Right cardiac atrium (tissue), 5 donors: ENCODE data around the gene BICD1. TPM values are rescaled to one million over a fixed set of nuclear protein-coding genes. Genes with fewer than 3 reads are reported as not detected.

Source experiments
- ATAC-seq, 2 donors: fragments of 200-7000 bp; cut with Tn5 transposase; one replicate each; pipeline versions ENCODE4 v1.8.0 to v1.9.1; 2020; ENCODE audit warnings: moderate library complexity in 2 of 2, mild to moderate bottlenecking in 1 of 2
- DNase-seq, 3 donors: peaks; one replicate each; pipeline ENCODE4 v3.0.0-alpha.2; 2020
- H3K27ac ChIP-seq: one replicate; pipeline ENCODE4 v1.5.1; 2013; ENCODE audit warnings: mild to moderate bottlenecking, low read length, control low read depth, moderate library complexity
- H3K27me3 ChIP-seq: one replicate; pipeline ENCODE4 v1.6.1; 2013; ENCODE audit not compliant: control insufficient read depth, insufficient read depth
- H3K4me1 ChIP-seq: one replicate; pipeline ENCODE4 v1.6.1; 2013; ENCODE audit warnings: low read length; ENCODE audit not compliant: control insufficient read depth, insufficient read depth
- H3K4me3 ChIP-seq: one replicate; pipeline ENCODE4 v1.5.1; 2013; ENCODE audit warnings: low read length, control low read depth
- H3K9me3 ChIP-seq: one replicate; pipeline ENCODE4 v1.6.1; 2013; ENCODE audit warnings: low read length; ENCODE audit not compliant: control insufficient read depth
- WGBS: extraction: QIAGEN DNeasy Blood & Tissue Kit; methylation state at CpG from one replicate; pipeline ENCODE4 v1.1.7; 2013; 5-methylcytosine and 5-hydroxymethylcytosine counted together
- intact Hi-C, 4 donors: fragments of 100-400 bp; cut with DNase I; formaldehyde crosslinking; loops; one replicate each; pipeline versions ENCODE4 v1.11.0 to v1.14.0; 2022 to 2023
- polyA plus RNA-seq: library from polyadenylated mRNA; stranded (reverse); fragments of 200-250 nt; gene quantifications from one replicate; pipeline ENCODE4 v1.2.3, GENCODE V29; 2013
- total RNA-seq, 4 donors: library from RNA; stranded (reverse); fragmentation: NEBNext Ultra II Directional; extraction: Animal tissue kit (Norgen Biotek cat#: 25700); gene quantifications; one replicate each; pipeline ENCODE4 v1.2.1, GENCODE V29; 2021
- donor health status: healthy with polysubstance abuse.
- donor health status: DM: no; HTN: yes; CAD: no.
- donor health status: DM: no; HTN: no; CAD: no.
- donor health status: DM: no; HTN: yes; CAD: no; lungs with severe emphysema.
- donor health status: DM: yes; HTN: yes; CAD: no.

BICD1 gene
- total and polyA plus RNA-seq, 5 donors: 3.1 to 12.8 (median 9.0) TPM

GRCh38 chr12:32382226-32382625 is 275.6 kb downstream of the BICD1 start:
- DNase-seq (no peak), ATAC-seq (no peak)
- H3K27me3 ChIP-seq: no peaks in the 10 kb centered on the region
- H3K27ac ChIP-seq: no peak overlapping the region
- no peaks in the 10 kb centered on the region for H3K9me3 ChIP-seq
- no peaks in the 10 kb centered on the region for H3K4me1 ChIP-seq
- no peak overlapping the region for H3K4me3 ChIP-seq
- 82% methylated on average over 2 of the region's 2 CpGs for WGBS
- intact Hi-C loops: no loop called here

DNA sequence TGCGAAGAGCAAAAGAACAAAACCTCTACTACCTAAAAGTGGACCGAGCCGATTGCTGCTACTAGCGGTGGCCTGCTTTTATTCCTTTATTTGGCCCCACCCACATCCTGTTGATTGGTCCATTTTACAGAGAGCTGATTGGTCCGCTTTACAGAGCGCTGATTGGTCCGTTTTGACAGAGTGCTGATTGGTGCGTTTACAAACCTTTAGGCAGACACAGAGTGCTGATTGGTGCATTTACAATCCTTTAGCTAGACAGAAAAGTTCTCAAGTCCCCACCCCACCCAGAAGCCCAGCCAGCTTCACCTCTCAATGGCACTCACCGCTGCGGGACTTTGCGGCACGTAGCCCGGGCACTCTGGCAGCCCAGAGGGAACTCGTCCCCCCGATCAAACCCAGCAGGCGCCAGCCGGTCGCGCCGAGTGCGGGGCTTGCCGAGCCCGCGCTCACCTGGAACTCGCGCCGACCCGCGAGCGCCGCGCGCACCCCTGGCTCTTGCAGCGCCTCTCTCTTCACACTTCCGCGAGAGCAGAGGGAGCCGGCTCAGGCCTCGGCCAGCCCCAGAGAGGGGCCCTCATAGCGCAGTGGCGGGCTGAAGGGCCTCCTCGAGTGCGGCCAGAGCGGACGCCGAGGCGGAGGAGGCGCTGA is 284.0 kb downstream of the BICD1 start:
- H3K27me3 ChIP-seq: no peaks in the 10 kb centered on the region
- intact Hi-C loops: no loop called here
- H3K9me3 ChIP-seq: no peaks in the 10 kb centered on the region
- ATAC-seq: peak; percentile 59 to 62
- 28% methylated on average over 47 of the region's 47 CpGs for WGBS
- H3K4me1 ChIP-seq: no peaks in the 10 kb centered on the region
- peak overlapping the region; percentile 30 for H3K4me3 ChIP-seq
- peak in 2 of 3 donors; percentile 68 to 73 for DNase-seq
- no peak overlapping the region for H3K27ac ChIP-seq

DNA sequence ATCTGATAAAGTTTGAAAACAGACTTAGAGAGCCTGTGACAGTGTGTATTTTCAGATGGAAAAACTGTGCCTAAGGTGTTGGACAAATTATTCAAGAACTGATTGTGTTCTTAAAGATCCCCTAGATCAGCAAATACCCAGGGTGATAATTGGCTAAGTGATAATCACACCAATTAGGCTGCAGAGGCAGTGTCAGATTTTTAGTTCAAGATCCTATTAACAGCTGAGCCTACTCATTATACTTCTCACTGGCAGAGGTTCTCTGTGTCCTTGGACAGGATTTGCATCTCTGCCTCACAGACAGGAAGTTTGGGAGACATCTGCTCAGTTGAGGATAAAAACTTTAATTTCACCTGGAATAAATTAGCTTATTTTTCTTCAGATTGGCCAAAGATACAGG is 288.4 kb downstream of the BICD1 start:
- intact Hi-C loops: no loop called here
- Histone ChIP-seq H3K27me3 (no peaks in the 10 kb centered on the region), H3K27ac (no peak overlapping the region), H3K4me3 (no peak overlapping the region), H3K4me1 (no peaks in the 10 kb centered on the region), H3K9me3 (no peaks in the 10 kb centered on the region)
- DNase-seq: no peak
- ATAC-seq: no peak

GRCh38 chr12:32397696-32398095 is 291.0 kb downstream of the BICD1 start:
- no peaks in the 10 kb centered on the region for H3K27me3 ChIP-seq
- H3K4me1 ChIP-seq: no peaks in the 10 kb centered on the region
- DNase-seq (no peak), ATAC-seq (no peak)
- no peak overlapping the region for H3K4me3 ChIP-seq
- 57% methylated on average over 4 of the region's 4 CpGs for WGBS
- no peaks in the 10 kb centered on the region for H3K9me3 ChIP-seq
- H3K27ac ChIP-seq: no peak overlapping the region
- intact Hi-C loops: no loop called here

DNA sequence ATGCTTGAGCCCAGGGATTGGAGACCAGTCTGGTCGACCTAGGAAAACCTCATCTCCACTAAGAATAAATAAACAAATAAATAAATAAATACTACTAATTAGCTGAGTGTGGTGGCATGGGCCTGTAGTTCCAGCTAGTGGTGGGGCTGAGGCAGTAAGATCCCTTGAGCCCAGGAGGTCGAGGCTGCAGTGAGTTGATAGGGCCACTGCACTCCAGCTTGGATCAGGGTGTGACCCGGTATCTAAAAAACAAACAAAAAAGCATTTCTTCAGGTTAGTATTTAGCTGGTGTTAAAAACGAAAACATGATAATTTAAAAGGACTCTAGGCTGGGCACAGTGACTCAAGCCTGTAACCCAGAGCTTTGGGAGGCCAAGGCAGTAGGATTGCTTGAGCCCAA is 291.5 kb downstream of the BICD1 start:
- Histone ChIP-seq H3K4me1 (no peaks in the 10 kb centered on the region), H3K27me3 (no peaks in the 10 kb centered on the region), H3K4me3 (no peak overlapping the region), H3K27ac (no peak overlapping the region), H3K9me3 (no peaks in the 10 kb centered on the region)
- DNase-seq (no peak), ATAC-seq (no peak)
- intact Hi-C loops: no loop called here
- WGBS: 95% methylated on average over 4 of the region's 4 CpGs

DNA sequence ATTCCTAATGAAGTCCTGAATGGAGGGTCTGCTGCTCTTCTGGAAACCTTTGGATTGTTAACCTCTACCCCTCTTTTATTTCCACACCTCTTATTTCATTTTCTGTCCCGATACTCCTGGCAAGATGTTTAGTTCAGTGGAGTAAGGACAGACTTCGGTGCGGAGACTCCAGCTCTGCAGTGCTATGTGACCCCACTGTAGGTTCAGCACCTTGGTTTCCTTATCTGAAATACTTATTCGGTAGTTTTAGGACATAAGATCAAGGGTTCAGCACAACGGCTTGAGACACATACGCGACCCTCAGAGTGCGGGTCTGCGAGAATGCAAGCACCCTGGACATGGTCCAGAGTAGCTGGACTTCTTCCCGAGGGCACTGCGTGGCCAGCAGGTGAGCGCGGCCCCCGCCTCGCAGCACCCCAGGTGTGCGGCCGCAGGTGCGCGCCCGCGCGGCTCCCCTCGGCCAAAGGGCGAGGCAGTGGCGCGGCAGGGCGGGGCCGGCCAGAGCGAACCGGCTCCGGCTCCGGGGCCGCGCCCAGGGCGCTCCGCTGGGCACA is 292.2 kb downstream of the BICD1 start:
- Histone ChIP-seq H3K27me3 (no peaks in the 10 kb centered on the region), H3K27ac (peak overlapping the region; percentile 87), H3K4me3 (peak overlapping the region; percentile 77), H3K4me1 (no peaks in the 10 kb centered on the region), H3K9me3 (no peaks in the 10 kb centered on the region)
- intact Hi-C loops: no loop called here
- 3% methylated on average over 36 of the region's 36 CpGs for WGBS
- DNase-seq (no peak), ATAC-seq (no peak)

DNA sequence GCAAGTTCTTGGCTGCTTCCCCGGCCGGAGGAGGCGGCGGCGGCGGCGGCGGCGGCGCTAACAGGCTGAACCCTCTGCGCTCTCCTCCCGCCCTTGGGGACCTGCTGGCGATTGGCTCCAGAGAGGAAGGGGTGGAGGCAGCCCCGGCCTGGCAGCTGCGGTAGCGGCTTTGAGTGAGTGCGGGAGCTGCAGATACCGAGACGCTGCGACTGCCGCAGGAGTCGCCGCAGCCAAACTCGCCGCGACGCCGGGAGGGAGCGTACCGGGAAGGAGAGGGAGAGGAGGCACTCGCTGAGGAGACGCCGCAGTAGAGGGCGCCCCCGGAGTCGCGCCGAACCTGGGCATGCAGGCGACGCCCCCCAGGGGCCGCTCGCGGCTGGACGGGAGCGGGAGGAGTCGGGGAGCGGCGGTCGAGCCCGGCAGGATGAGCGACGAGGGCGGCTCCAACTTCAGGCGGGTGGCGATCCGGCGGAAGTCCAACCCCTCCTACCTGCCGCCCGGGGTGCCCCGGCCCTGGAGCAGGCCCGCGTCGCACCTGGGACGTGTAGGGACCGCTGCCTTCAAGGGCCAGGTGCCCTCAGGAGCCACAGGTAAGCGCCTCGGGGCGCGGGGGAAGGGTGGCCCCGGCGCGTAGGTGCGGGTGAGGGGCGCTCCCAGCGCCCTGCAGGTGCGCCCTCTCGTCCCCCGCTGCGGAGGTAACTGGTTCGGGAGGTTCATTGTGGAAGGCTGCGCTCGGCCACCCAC is 292.9 kb downstream of the BICD1 start, which contains the start of gene FGD4:
FGD4 (plus strand) TSS at position 189 of the 744 bp plus-strand sequence.
- no peaks in the 10 kb centered on the region for H3K9me3 ChIP-seq
- H3K4me1 ChIP-seq: no peaks in the 10 kb centered on the region
- DNase-seq: peak; percentile 92 to 96 (median 95)
- under 1% methylated on average over 82 of the region's 82 CpGs for WGBS
- H3K4me3 ChIP-seq: peak within 1 kb of the TSS; percentile 77
- no peaks in the 10 kb centered on the region for H3K27me3 ChIP-seq
- peak within 1 kb of the TSS; percentile 87 for H3K27ac ChIP-seq
- ATAC-seq: peak; percentile 98 to 99
- intact Hi-C loops: no loop called here

- intact Hi-C loops: no loop called here
- WGBS: 20% methylated on average over 15 of the region's 15 CpGs
- Histone ChIP-seq H3K4me3 (peak overlapping the region; percentile 77), H3K27me3 (no peaks in the 10 kb centered on the region), H3K9me3 (no peaks in the 10 kb centered on the region), H3K27ac (peak overlapping the region; percentile 81), H3K4me1 (no peaks in the 10 kb centered on the region)
- DNase-seq (no peak), ATAC-seq (peak; percentile 27 to 34)
These were observed 293.5 kb downstream of the BICD1 start for GRCh38 chr12:32400114-32400672.

GRCh38 chr12:32400866-32401265 is 294.2 kb downstream of the BICD1 start:
- no peak for DNase-seq
- intact Hi-C loops: no loop called here
- no peak overlapping the region for H3K27ac ChIP-seq

GRCh38 chr12:32402170-32402569 is 295.5 kb downstream of the BICD1 start:
- Histone ChIP-seq H3K4me1 (no peaks in the 10 kb centered on the region), H3K4me3 (no peak overlapping the region), H3K27ac (no peak overlapping the region), H3K9me3 (no peaks in the 10 kb centered on the region), H3K27me3 (no peaks in the 10 kb centered on the region)
- intact Hi-C loops: no loop called here
- ATAC-seq: no peak
- 88% methylated on average over 10 of the region's 10 CpGs for WGBS
- DNase-seq: no peak

More at GRCh38 chr12:32400866-32401265, 294.2 kb downstream of the BICD1 start:
- H3K4me1 ChIP-seq: no peaks in the 10 kb centered on the region
- no peaks in the 10 kb centered on the region for H3K9me3 ChIP-seq
- H3K27me3 ChIP-seq: no peaks in the 10 kb centered on the region
- peak overlapping the region; percentile 77 for H3K4me3 ChIP-seq
- no peak for ATAC-seq
- WGBS: 54% methylated on average over 2 of the region's 2 CpGs

GRCh38 chr12:32402946-32403345 is 296.3 kb downstream of the BICD1 start:
- Histone ChIP-seq H3K4me3 (no peak overlapping the region), H3K27me3 (no peaks in the 10 kb centered on the region), H3K9me3 (no peaks in the 10 kb centered on the region), H3K4me1 (no peaks in the 10 kb centered on the region), H3K27ac (no peak overlapping the region)
- DNase-seq: no peak
- 67% methylated on average over 1 of the region's 1 CpG for WGBS
- no peak for ATAC-seq
- intact Hi-C loops: no loop called here
